DND-41 (cell line): ENCODE results near the gene TACC3.

Source experiments
- ATAC-seq: fragments of 200-7000 bp; cut with Tn5 transposase; 3 replicates; pipeline ENCODE4 v1.9.1; 2021; ENCODE audit warnings: low read depth; ENCODE audit not compliant: insufficient read depth
- DNase-seq: peaks from one replicate; pipeline ENCODE4 v3.0.0-alpha.2; 2020
- H2AFZ ChIP-seq: 2 replicates; pipeline ENCODE4 v1.6.0; 2012; ENCODE audit warnings: low read depth, low read length
- H3K27ac ChIP-seq: 2 replicates; pipeline ENCODE4 v1.5.1; 2012; ENCODE audit warnings: low read length, inconsistent platforms
- H3K27me3 ChIP-seq: fragments of 200-600 bp; sonication (generic); 2 replicates; pipeline ENCODE4 v1.6.0; 2012; ENCODE audit warnings: low read length, mild to moderate bottlenecking, inconsistent platforms; ENCODE audit not compliant: insufficient read depth, poor library complexity
- H3K36me3 ChIP-seq: 2 replicates; pipeline ENCODE4 v1.5.1; 2012; ENCODE audit warnings: low read length, inconsistent platforms; ENCODE audit not compliant: insufficient read depth
- H3K4me1 ChIP-seq: 2 replicates; pipeline ENCODE4 v1.5.1; 2012; ENCODE audit warnings: mild to moderate bottlenecking, low read length; ENCODE audit not compliant: insufficient read depth
- H3K4me2 ChIP-seq: 2 replicates; pipeline ENCODE4 v1.6.0; 2012; ENCODE audit warnings: mild to moderate bottlenecking, moderate library complexity, low read length, inconsistent platforms; ENCODE audit not compliant: insufficient read depth
- H3K4me3 ChIP-seq, 2 experiments: fragments of 200-600 bp in 1 of 2; shearing (Covaris generic) in 1 of 2; 2 replicates each; pipeline ENCODE4 v1.5.1; 2012 to 2016; ENCODE audit warnings: inconsistent platforms in 2 of 2, low read length in 2 of 2, mild to moderate bottlenecking in 2 of 2, low read depth in 1 of 2, moderate library complexity in 1 of 2
- H3K79me2 ChIP-seq: 2 replicates; pipeline ENCODE4 v1.6.0; 2012; ENCODE audit warnings: low read length, inconsistent platforms; ENCODE audit not compliant: insufficient read depth
- H3K9ac ChIP-seq: 2 replicates; pipeline ENCODE4 v1.6.0; 2012; ENCODE audit warnings: low read depth, mild to moderate bottlenecking, inconsistent platforms, low read length, moderate library complexity
- H3K9me3 ChIP-seq: 2 replicates; pipeline ENCODE4 v1.5.1; 2012; ENCODE audit warnings: low read length, moderate library complexity, mild to moderate bottlenecking, inconsistent platforms; ENCODE audit not compliant: insufficient read depth, severe bottlenecking
- H4K20me1 ChIP-seq: 2 replicates; pipeline ENCODE4 v1.6.0; 2012; ENCODE audit warnings: low read length; ENCODE audit not compliant: insufficient read depth
- CTCF ChIP-seq: IDR thresholded peaks from 2 replicates; pipeline ENCODE4 v1.5.1; 2012; ENCODE audit warnings: borderline replicate concordance, low read length, moderate library complexity, mild to moderate bottlenecking; ENCODE audit not compliant: poor library complexity, severe bottlenecking; ENCODE audit errors: extremely low read depth
- EZH2 ChIP-seq: IDR thresholded peaks from 3 replicates; pipeline ENCODE4 v1.6.1; 2012; ENCODE audit warnings: borderline replicate concordance, low read depth, mild to moderate bottlenecking, moderate library complexity, low read length, inconsistent platforms; ENCODE audit not compliant: severe bottlenecking

Gene TACC3

GRCh38 chr4:1686440-1687036 lies 34.8 kb upstream of the TACC3 start:
- no peak overlapping the region for H3K4me2 ChIP-seq
- H3K4me3 ChIP-seq, result no peak overlapping the region
- no peaks in the 10 kb centered on the region for H3K27me3 ChIP-seq
- peaks cover 13% of the 10 kb centered on the region for H3K36me3 ChIP-seq
- H3K79me2 ChIP-seq, result no peaks in the 10 kb centered on the region
- DNase-seq (no peak), ATAC-seq (no peak)
- peaks cover 9% of the 10 kb centered on the region for H4K20me1 ChIP-seq
- TF ChIP-seq CTCF, result no peak
- no peak for TF ChIP-seq EZH2
- no peaks in the 10 kb centered on the region for H3K9me3 ChIP-seq
- H3K4me1 ChIP-seq, result peaks cover 19% of the 10 kb centered on the region
- H3K9ac ChIP-seq, result no peak overlapping the region
- no peak overlapping the region for H2AFZ ChIP-seq
- no peak overlapping the region for H3K27ac ChIP-seq

GRCh38 chr4:1690698-1691097 lies 30.6 kb upstream of the TACC3 start:
- no peak for TF ChIP-seq CTCF
- H3K9me3 ChIP-seq, result no peaks in the 10 kb centered on the region
- H3K4me1 ChIP-seq, result no peaks in the 10 kb centered on the region
- DNase-seq (no peak), ATAC-seq (no peak)
- H4K20me1 ChIP-seq, result peaks cover 37% of the 10 kb centered on the region
- H2AFZ ChIP-seq, result no peak overlapping the region
- no peaks in the 10 kb centered on the region for H3K27me3 ChIP-seq
- no peaks in the 10 kb centered on the region for H3K79me2 ChIP-seq
- no peak overlapping the region for H3K4me2 ChIP-seq
- H3K4me3 ChIP-seq, result no peak overlapping the region
- peaks cover 55% of the 10 kb centered on the region for H3K36me3 ChIP-seq
- no peak overlapping the region for H3K9ac ChIP-seq
- H3K27ac ChIP-seq, result no peak overlapping the region

- Histone ChIP-seq H3K9me3 (no peaks in the 10 kb centered on the region), H3K4me1 (no peaks in the 10 kb centered on the region), H2AFZ (no peak overlapping the region), H3K9ac (no peak overlapping the region), H4K20me1 (peaks cover 41% of the 10 kb centered on the region), H3K27me3 (no peaks in the 10 kb centered on the region), H3K79me2 (peaks cover 8% of the 10 kb centered on the region), H3K4me2 (no peak overlapping the region), H3K27ac (no peak overlapping the region), H3K4me3 (no peak overlapping the region), H3K36me3 (peaks cover 66% of the 10 kb centered on the region)
- ATAC-seq (no peak), DNase-seq (no peak)
- TF ChIP-seq CTCF, result no peak
- no peak for TF ChIP-seq EZH2
Observed at GRCh38 chr4:1691737-1692373, 29.5 kb upstream of the TACC3 start.
